ENCODE measurements around the gene ENO1.

The ENO1 gene

DNA sequence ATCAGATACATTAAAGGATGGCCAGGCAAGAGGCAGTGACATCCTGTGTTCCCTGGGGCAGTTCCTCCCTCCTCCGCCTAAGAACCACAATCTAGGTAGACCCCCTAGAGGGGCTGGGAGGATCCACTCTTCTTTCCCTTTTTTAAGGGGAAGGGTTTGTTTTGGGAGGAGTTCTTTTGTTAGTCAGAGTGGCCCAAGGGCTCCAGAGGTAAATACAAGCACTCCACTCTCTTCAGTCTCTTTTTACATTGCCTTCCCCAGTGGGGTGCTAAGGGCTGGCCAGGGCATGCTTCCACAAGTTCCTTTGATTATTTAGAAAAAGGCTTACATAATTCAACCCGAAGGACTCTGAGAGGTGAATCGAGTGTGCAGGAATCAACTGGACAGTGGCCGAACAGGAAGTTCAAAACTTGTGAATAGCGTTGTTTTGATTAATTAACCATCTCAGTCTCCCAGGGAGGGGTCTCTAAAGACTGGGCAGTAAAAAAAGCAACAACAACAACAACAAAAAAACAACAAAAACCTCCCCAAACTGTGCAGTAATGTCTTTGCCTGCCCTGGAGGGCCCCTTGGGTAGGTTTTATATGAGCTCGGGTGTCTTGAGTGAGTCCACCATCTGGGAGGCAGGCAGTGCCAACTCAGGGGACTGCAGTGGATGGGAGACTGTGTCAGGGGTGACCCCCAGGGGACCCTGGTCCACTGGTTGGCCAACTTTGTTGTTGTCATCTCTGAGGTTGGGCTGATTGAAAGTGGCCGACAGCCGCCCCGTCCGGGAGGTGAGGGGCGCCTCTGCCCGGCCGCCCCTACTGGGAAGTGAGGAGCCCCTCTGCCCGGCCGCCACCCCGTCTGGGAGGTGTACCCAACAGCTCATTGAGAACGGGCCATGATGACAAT, 33.2 kb upstream of the ENO1 start:
- no peaks in the 10 kb centered on the region for H3K9me3 ChIP-seq (ENCODE audit: control insufficient read depth, insufficient read depth, low read depth, low read length)
- ChIA-PET POLR2A (no interaction called here), CTCF (interaction anchor here (0.6 kb wide), 1 partner anchor 40 kb away, joined by 6 read pairs; no protein-coding TSS in a partner anchor)
- no peak overlapping the region for H3K4me3 ChIP-seq (ENCODE audit: low read depth, low read length)
- TF ChIP-seq GLIS1 (tag by site-specific recombination; IDR thresholded peaks at IDR 0.05): peak; percentile 80
- no peak for TF ChIP-seq ZNF175 (tag by site-specific recombination; IDR thresholded peaks at IDR 0.05)
- TF ChIP-seq ZNF558 (tag by site-specific recombination; IDR thresholded peaks at IDR 0.05): peak; percentile 82
- no peak overlapping the region for H3K27ac ChIP-seq (ENCODE audit: extremely low read depth, low read depth, low read length)
- peaks cover 6% of the 10 kb centered on the region for H3K4me1 ChIP-seq (ENCODE audit: control insufficient read depth, insufficient read depth, low read length)
- H3K36me3 ChIP-seq (ENCODE audit: control insufficient read depth in 2 of 2, insufficient read depth in 1 of 2, low read length in 2 of 2): no peaks in the 10 kb centered on the region

DNA sequence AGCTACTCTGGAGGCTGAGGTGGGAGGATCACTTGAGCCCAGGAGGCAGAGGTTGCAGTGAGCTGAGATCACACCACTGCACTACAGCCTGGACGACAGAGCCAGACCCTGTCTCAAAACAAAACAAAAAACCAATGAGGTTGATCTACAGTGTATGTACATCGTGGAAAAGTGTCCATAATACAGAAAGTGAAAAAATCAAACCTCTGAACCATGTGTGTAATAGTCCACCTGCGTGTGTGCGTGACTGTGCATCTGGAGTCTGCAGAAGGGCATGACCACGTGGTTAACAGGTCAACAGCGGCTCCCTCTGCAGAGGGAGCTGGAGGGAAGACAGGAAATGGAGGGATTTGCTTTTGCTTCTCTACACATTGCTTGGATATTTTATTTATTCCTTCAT, 32.4 kb upstream of the ENO1 start:
- Histone ChIP-seq H3K9me3 (ENCODE audit: control insufficient read depth, insufficient read depth, low read depth, low read length) (no peaks in the 10 kb centered on the region), H3K4me3 (ENCODE audit: low read depth, low read length) (no peak overlapping the region), H3K36me3 (ENCODE audit: control insufficient read depth in 2 of 2, insufficient read depth in 1 of 2, low read length in 2 of 2) (no peaks in the 10 kb centered on the region), H3K4me1 (ENCODE audit: control insufficient read depth, insufficient read depth, low read length) (peaks cover 6% of the 10 kb centered on the region), H3K27ac (ENCODE audit: extremely low read depth, low read depth, low read length) (no peak overlapping the region)
- POLR2A ChIA-PET: no interaction called here
- TF ChIP-seq ZSCAN30 (tag by site-specific recombination; IDR thresholded peaks at IDR 0.05) (no peak), TCF7L2 (IDR thresholded peaks at IDR 0.05; ENCODE audit: borderline replicate concordance, low read depth, low read length) (no peak)
- CTCF ChIA-PET: interaction anchor here (0.6 to 1.1 kb wide), 4 partner anchors 13 to 77 kb away, joined by 3 to 6 read pairs (median 3); no protein-coding TSS in a partner anchor

DNA sequence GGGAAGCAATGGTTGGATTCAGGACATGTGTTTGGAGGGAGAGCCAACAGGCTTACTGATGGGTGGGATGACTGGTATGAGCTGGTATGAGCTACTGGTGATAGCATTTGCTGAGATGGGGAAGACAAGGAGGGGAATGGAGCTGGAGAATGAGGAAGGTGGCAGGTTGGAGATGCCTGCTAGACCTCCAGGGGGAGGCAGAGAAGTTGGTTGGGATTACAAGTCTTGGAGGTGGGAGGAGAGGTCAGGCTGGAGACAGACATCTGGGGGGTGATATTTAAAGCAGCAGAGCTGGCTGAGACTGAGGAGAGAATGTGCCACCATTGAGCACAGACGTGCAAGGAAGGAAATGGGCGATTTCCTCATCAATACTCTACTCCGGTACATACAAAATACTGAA, 31.8 kb upstream of the ENO1 start:
- POLR2A ChIA-PET: no interaction called here
- TF ChIP-seq ZFP69B (tag by site-specific recombination; IDR thresholded peaks at IDR 0.05): no peak
- TF ChIP-seq ZNF664 (tag by site-specific recombination; IDR thresholded peaks at IDR 0.05): no peak
- H3K4me1 ChIP-seq (ENCODE audit: control insufficient read depth, insufficient read depth, low read length): peaks cover 6% of the 10 kb centered on the region
- H3K4me3 ChIP-seq (ENCODE audit: low read depth, low read length): no peak overlapping the region
- H3K36me3 ChIP-seq (ENCODE audit: control insufficient read depth in 2 of 2, insufficient read depth in 1 of 2, low read length in 2 of 2): no peaks in the 10 kb centered on the region
- CTCF ChIA-PET: interaction anchor here (0.6 to 1.1 kb wide), 3 partner anchors 13 to 77 kb away, joined by 3 read pairs; no protein-coding TSS in a partner anchor
- no peaks in the 10 kb centered on the region for H3K9me3 ChIP-seq (ENCODE audit: control insufficient read depth, insufficient read depth, low read depth, low read length)
- H3K27ac ChIP-seq (ENCODE audit: extremely low read depth, low read depth, low read length): no peak overlapping the region

DNA sequence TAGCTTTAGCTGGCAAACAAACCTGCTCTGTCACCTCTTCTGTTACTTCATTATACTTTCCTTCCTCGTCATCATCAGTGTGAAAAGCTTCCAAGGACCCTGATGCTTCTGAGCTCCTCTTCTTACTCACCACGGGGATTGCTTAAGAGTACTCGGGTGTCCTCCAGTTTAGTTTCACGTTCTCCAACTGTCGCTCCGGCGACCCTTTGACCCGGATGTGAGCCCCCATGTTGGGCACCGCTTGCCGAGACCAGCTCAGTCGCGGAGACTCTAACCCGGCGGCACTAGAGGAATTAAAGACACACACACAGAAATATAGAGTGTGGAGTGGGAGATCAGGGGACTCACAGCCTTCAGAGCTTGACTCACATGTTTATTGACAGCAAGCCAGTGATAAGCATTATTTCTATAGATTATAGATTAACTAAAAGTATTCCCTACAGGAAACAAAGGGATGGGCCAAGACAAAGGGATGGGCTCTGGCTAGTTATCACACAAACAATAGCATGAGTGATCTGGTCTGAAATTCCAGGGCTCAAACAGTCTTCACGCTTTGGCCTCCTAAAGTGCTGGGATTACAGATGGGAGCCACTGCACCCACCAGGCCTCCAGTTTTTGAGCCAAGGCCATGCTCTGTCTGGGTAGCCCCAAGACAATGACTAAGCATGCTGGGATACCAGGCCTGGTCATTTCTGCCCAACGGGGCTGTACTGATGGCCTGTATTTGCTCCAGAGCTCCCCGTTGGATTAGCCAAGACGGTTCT, 30.1 kb upstream of the ENO1 start:
- no peak overlapping the region for H3K27ac ChIP-seq (ENCODE audit: extremely low read depth, low read depth, low read length)
- no peak overlapping the region for H3K4me3 ChIP-seq (ENCODE audit: low read depth, low read length)
- TF ChIP-seq, protein P1, sequence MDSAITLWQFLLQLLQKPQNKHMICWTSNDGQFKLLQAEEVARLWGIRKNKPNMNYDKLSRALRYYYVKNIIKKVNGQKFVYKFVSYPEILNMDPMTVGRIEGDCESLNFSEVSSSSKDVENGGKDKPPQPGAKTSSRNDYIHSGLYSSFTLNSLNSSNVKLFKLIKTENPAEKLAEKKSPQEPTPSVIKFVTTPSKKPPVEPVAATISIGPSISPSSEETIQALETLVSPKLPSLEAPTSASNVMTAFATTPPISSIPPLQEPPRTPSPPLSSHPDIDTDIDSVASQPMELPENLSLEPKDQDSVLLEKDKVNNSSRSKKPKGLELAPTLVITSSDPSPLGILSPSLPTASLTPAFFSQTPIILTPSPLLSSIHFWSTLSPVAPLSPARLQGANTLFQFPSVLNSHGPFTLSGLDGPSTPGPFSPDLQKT (IDR thresholded peaks at IDR 0.05; ENCODE audit: borderline replicate concordance, low read depth, low read length): no peak
- TF ChIP-seq ZNF114 (tag by site-specific recombination; IDR thresholded peaks at IDR 0.05): no peak
- no peak for TF ChIP-seq ZNF670 (tag by site-specific recombination; IDR thresholded peaks at IDR 0.05; ENCODE audit: low read depth)
- TF ChIP-seq, protein P2, sequence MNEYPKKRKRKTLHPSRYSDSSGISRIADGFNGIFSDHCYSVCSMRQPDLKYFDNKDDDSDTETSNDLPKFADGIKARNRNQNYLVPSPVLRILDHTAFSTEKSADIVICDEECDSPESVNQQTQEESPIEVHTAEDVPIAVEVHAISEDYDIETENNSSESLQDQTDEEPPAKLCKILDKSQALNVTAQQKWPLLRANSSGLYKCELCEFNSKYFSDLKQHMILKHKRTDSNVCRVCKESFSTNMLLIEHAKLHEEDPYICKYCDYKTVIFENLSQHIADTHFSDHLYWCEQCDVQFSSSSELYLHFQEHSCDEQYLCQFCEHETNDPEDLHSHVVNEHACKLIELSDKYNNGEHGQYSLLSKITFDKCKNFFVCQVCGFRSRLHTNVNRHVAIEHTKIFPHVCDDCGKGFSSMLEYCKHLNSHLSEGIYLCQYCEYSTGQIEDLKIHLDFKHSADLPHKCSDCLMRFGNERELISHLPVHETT (tag by site-specific recombination; IDR thresholded peaks at IDR 0.05): no peak
- TF ChIP-seq, protein P3, sequence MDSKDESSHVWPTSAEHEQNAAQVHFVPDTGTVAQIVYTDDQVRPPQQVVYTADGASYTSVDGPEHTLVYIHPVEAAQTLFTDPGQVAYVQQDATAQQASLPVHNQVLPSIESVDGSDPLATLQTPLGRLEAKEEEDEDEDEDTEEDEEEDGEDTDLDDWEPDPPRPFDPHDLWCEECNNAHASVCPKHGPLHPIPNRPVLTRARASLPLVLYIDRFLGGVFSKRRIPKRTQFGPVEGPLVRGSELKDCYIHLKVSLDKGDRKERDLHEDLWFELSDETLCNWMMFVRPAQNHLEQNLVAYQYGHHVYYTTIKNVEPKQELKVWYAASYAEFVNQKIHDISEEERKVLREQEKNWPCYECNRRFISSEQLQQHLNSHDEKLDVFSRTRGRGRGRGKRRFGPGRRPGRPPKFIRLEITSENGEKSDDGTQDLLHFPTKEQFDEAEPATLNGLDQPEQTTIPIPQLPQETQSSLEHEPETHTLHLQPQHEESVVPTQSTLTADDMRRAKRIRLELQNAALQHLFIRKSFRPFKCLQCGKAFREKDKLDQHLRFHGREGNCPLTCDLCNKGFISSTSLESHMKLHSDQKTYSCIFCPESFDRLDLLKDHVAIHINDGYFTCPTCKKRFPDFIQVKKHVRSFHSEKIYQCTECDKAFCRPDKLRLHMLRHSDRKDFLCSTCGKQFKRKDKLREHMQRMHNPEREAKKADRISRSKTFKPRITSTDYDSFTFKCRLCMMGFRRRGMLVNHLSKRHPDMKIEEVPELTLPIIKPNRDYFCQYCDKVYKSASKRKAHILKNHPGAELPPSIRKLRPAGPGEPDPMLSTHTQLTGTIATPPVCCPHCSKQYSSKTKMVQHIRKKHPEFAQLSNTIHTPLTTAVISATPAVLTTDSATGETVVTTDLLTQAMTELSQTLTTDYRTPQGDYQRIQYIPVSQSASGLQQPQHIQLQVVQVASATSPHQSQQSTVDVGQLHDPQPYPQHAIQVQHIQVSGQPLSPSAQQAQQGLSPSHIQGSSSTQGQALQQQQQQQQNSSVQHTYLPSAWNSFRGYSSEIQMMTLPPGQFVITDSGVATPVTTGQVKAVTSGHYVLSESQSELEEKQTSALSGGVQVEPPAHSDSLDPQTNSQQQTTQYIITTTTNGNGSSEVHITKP (tag by site-specific recombination; IDR thresholded peaks at IDR 0.05): no peak
- TF ChIP-seq ZNF223 (tag by site-specific recombination; IDR thresholded peaks at IDR 0.05): no peak
- TF ChIP-seq, protein P4, sequence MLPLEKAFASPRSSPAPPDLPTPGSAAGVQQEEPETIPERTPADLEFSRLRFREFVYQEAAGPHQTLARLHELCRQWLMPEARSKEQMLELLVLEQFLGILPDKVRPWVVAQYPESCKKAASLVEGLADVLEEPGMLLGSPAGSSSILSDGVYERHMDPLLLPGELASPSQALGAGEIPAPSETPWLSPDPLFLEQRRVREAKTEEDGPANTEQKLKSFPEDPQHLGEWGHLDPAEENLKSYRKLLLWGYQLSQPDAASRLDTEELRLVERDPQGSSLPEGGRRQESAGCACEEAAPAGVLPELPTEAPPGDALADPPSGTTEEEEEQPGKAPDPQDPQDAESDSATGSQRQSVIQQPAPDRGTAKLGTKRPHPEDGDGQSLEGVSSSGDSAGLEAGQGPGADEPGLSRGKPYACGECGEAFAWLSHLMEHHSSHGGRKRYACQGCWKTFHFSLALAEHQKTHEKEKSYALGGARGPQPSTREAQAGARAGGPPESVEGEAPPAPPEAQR (tag by site-specific recombination; IDR thresholded peaks at IDR 0.05): no peak
- no peak for TF ChIP-seq ZNF664 (tag by site-specific recombination; IDR thresholded peaks at IDR 0.05)
- H3K4me1 ChIP-seq (ENCODE audit: control insufficient read depth, insufficient read depth, low read length): peaks cover 6% of the 10 kb centered on the region
- ChIA-PET CTCF (interaction anchor here (0.7 to 2.9 kb wide), 4 partner anchors 9 to 79 kb away, joined by 3 to 11 read pairs (median 3); no protein-coding TSS in a partner anchor), POLR2A (no interaction called here)
- no peaks in the 10 kb centered on the region for H3K36me3 ChIP-seq (ENCODE audit: control insufficient read depth in 2 of 2, insufficient read depth in 1 of 2, low read length in 2 of 2)
- H3K9me3 ChIP-seq (ENCODE audit: control insufficient read depth, insufficient read depth, low read depth, low read length): no peaks in the 10 kb centered on the region
